ENCODE results near the gene ADARB2.
"Not testable (repeated sequence)": the region's sequence is repeated elsewhere in the genome, so short reads cannot be mapped to it uniquely, and the experiment has no call there.

Gene ADARB2

DNA sequence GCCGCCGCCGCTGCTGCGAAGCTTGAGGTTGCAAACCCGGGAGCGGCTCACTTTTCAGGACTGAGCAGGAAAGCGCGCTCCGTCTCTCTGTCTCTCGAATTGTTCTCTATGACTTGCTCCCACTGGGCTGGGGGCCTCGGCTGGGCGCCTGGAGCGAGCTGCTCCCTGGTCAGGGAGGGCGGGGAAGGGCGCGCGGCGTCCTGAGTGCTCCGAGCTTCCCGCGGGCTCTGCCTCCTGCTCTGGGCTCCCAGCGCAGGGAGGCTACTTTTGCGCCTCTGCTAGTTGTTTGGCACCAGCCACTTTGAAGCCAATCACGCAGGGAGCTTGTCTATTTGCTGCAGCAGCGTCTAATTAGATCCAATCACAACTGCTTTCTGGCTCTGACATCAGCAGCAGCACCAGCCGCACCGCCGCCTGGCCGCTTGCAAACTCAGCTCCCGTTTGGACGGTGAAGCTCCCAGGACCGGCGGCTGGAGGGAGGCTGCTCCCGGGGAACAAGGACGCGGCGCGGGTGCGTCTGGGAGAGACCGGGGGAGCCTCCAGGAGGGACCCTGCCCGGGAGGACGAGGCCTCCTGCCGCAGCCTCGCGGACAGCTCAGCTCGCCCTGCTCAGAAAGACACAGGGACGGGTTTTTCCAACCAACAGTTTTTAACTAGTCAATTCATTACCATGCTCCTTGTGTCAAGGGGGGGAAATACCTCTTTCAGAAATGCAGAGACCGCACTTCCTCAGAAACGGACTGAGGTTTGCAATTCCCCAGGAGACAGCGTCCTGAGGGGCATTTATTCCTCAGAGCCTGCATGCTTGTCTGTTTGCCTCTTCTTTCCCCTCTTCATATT is at the start of gene ADARB2:
ADARB2 (minus strand) TSS at position 304 of the 840 bp plus-strand sequence.
- peak; percentile 68 for DNase-seq

DNA sequence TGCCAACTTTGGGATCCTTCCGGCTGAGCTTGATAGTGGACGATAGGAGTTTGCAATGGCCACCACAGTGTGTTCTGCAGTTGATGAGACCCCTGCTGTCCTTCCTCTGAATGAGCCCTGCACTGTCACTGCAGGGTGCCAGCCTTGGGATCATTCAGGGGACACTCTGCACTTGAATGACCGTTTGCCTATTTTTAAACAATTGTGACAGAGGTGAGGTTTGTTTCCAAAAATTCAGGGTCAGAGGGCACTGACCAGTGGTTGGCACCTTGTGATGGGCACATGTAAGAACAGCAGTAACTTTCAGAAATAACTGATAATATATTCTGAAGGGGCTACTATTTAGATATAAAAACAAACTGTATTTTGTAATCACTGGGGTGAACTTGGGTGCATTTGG is 48.5 kb upstream of the ADARB2 start:
- no peak for DNase-seq

DNA sequence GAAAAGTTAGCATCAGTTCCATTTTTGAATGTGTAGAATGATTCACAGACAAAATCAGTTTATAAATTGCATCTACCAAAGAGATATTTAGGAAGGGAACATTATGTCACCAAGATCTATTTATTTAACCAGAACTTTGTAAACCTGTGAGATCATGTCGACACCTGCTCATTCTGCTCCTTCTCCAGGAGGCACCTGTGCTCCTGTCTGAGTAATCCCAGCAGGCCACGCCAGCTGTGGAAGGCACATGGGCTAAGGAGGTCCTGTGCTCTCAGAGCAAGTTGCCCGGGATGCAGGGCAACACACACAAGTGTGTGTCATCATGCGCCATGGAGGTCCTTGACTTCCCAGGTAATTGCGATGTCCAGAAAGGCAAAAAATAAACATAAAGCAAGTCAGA is 45.5 kb upstream of the ADARB2 start:
- no peak for DNase-seq

DNA sequence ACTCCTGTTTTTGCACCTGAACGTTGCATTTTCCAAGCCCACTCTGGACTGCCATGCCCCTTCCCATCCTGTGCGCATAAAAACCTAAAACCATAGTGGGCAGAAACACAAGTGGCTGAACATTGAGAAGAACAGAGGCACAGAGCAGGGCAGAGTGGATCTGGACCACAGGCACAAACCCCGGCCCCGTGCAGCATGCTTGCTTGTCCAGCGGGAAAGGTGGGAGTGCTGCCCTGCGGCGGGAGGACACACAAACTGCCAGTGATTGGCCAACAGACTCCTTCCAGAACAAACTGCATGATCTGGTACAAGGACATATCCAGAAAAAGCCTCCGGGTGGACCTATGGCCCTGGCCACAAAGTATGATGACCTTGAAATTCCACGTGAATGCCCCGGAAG is 42.5 kb upstream of the ADARB2 start:
- no peak for DNase-seq

DNA sequence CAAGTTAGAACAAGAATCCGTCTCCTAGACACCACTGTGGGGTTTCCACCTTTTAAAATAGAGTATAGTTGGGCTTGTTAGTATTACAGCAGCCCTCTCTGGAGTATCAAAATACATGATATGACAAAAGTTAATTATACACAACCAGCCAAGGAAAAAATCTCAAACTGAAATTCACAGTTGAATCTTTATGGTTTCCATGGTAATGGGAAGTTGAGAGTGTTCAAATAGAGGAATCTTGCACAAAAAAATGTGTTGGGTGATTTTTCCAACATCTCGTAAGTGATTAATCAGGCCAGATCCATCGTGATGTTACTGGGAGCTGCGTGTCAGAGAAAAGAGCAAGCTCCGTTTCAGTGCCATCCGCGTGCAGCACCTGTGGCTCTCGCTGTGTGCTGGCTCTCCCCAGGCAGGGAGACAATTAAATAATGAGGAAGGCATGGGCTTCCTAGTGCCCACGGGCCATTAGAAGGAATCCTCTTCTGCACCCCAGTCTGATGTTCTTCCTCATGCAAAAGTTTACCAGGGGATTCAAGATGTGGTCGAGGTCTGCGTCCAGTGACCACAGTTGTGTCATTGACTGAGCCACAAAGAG is 41.1 kb upstream of the ADARB2 start:
- no peak for DNase-seq

DNA sequence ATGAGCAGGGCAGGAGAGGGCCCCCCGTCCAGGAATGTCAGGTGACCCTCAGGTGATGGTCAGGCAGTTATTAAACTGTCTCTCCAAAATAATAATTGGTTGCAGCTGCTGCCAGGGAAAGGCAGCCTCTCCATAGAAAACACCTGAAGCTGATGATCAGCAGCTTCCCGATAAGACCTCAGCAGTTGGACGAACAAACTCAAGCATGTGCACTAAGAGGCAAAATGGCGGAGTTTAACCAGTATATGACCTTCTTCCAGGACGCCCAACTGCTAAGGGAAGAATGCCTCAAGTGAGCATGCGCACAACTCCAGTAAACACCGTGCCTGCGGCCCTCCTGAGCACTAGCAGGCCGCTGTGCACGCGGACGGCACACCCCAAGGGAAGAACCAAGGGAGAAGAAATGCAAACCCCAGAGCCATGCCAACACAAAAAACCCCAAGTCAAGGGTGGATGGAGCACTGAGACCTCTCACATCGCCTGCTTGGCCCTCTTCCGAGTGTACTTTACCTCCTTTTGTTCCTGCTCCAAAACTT is 38.9 kb upstream of the ADARB2 start:
- DNase-seq, result no peak

DNA sequence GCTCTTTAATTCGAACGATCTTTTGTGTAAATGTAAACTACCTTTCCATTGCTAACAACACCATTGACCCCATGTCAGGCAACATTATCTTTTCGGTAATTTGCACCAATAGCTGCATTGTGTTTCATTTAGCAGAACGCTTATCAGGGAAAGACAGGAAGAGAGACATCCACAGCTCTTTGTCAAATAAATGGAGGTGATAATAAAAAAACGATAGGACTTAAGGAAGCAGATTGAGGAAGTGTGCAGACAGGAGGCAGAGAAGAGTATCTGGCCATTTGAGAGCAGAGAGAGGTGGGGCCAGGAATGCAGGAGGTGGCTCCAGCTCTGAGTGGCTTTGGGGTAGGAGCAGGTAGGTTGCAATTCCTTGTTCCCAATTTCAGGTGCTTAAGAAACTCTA is 37.5 kb upstream of the ADARB2 start:
- no peak for DNase-seq

DNA sequence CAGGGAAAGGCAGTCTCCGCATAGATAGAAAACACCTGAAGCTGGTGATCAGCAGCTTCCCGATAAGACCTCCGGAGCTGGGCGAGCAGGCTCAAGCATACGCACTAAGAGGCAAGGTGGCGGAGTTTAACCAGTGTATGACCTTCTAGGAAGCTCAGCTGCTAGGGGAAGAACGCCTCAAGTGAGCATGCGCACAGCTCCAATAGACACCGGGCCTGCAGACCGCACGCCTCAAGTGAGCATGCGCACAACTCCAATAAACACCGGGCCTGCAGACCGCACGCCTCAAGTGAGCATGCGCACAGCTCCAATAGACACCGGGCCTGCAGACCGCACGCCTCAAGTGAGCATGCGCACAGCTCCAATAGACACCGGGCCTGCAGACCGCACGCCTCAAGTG is 35.9 kb upstream of the ADARB2 start:
- DNase-seq, result not testable (repeated sequence)

DNA sequence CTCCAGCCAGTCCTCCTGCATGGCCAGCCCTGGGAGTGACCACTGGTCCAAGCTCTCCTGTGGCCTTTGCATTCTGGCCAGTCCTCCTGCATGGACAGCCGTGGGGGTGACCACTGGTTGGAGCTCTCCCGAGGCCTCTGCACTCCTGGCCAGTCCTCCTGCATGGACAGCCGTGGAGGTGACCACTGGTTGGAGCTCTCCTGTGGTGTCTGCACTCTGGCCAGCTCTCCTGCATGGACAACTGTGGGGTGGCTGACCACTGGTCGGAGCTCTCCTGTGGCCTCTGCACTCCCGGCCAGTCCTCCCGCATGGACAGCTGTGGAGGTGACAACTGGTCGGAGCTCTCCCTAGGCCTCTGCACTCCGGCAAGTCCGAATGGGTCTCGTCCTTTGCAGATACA is 28.7 kb upstream of the ADARB2 start:
- DNase-seq, result no peak

DNA sequence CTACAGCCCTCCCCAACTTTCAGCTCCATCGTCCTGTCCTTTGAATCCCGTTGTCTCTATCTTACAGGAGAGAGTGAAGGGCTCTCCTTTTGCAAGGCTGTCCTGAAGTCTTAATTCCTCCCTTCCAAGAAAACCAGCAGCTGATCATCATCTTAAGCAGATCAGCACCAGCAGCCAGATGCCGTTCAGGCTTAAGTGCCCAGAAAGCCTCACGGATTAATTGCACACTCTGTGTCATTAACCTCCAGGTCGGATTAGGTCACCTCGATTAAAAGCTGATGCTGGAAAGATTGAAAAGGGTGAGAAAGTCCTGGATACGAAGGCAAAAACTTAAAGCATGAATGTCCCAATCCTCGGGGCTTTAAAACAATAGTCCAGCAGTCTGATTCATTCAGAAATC is 24.8 kb upstream of the ADARB2 start:
- no peak for DNase-seq

DNA sequence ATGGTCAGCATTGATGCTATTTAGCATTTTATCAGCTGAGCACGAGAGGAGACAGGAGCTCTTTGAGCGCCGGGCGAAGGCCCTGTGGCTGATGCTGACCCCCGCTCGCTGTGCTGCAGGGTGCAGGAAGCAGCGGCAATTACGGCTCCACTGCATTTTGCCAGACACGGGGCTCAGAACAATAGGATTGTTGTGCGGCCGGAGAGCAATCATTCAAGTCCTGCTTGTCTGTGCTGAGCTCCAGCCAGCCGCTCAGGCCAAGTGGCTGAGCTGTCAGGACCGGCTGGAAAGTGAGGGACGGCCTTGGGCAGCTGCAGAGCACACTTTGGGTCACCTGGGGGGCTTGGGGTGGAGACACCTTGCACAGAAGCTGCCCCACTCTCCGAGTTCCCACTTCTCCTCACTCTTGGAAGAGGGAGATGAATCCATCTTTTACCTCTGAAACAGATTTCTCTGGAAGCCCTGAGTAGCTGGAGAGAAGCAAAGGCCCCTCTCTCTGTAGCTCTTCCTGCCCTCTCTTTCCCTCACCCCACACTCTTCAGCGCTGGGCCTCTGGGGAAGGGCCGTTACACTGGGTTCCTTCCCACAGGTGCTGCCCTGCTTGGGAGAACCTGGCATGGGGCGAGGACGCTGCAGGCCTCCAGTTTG is 17.3 kb upstream of the ADARB2 start:
- no peak for DNase-seq

DNA sequence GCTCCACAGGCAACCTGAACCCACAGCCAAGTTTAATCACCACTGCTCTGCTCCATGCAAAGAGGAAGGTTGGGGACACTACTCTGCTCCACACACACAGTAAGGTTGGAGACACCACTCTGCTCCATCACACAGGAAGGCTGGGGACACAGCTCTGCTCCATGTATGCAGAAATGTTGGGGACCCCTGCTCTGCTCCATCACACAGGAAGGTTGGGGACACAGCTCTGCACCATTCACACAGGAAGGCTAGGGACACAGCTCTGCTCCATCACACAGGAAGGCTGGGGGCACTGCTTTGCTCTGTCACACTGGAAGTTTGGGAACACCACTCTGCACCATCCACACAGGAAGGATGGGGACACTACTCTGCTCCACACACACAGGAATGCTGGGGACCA is 14.8 kb upstream of the ADARB2 start:
- no peak for DNase-seq

DNA sequence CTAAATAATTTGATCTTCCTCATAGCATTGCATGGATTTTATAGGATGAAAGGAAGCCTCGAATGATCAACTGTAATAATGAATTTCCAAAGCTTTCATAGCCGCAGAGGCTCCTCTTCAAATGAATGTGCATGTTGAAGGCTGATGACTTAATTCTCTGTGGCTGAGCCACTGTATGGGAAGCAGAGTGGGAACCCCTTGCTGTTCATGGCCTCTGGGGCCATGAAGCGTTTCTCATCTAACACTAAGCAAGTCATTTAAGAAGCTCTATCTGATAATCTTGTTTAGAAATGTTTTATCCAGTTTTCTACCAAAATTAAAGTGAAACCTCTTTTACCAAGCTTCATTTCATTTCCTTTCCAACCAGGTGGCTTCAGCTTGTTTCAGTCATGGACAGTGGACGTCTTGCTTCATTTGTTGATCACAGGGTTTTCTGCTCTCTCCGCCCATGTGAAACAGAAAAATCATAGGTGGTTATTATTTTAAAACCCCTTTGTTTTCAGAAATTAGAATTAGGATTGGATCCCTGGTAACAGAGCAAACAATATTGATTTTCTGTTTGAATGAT is 10.3 kb upstream of the ADARB2 start:
- no peak for DNase-seq

DNA sequence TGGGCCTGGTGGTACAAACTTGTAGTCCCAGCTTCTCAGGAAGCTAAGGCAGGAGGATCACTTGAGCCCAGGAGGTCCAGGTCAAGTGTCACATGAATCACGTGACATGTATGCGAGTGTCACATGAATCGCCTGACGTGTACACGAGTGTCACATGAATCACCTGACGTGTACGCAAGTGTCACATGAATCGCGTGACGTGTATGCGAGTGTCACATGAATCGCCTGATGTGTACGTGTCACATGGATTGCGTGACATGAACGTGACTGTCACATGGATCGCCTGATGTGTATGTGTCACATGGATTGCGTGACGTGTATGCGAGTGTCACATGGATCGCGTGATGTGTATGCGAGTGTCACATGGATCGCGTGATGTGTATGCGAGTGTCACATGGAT is 9.5 kb upstream of the ADARB2 start:
- no peak for DNase-seq

DNA sequence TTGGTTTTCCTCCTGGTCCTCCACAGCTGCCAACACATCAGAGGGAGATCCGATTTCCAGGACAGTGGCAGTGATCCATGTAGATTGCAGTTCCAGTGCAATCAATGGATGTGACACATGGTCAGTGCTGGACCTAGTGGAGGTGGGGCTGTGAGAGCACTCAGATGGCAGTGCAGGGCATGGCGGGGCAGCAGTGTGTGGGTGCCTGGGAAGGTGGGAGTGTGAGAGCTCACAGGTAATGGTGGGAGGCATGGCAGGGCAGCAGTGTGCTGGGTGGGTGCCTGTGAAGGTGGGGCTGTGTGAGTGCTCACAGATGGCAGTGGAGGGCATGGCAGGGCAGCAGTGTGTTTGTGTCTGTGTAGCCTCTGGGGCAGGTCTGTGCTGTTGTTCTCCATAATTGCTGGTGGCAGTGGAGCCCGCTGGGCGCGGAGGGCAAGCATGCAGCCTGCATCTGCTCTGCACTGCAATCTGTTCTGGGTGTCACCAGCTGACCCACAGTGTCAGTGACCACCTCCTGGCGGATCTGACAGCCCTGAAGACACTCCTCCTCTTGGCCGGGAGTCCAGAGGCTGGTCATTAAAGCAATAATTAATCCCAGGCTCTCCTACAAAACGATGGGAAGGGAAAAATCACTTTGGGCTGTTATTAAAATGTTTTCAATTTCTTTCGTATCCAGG is 8.6 kb upstream of the ADARB2 start:
- no peak for DNase-seq

DNA sequence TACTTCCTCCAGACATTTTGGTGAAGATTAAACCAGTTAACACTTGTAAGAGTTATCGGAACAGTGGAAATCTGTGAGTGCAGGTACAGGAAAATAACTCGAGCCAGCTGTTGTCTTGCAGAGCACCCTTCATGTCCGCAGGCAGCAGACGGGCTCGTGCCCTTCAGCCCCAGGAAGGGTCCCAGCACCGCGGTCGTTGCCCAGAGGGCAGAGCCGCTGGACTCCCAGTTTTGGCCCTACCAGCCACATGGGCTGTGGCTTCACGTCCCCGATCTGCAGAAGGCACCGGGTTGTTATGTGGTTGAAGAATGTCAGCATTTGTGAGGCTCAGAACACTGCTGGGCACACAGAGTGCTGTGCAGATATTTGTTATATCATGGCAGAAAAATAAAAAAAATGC is 7.2 kb upstream of the ADARB2 start:
- DNase-seq, result no peak

DNA sequence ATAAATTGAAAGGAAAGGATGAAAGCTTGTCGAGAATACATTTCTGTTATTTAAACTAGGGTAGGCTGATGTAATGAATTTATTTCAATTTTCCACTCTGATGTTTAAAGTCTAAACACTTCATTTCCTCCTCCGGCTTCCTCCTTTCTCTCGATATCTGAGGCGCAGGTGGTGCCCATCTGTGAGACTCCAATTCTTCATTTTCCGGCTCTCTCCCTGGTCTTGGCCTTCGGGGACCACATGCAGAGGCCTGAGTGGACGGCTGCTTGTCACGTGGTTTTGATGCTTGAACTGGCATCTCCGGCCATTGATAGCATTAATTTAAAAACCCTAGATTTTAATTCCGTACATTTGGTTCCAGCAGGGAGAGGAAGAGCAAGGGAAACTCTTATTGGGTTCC is 5.8 kb upstream of the ADARB2 start:
- DNase-seq, result no peak

DNA sequence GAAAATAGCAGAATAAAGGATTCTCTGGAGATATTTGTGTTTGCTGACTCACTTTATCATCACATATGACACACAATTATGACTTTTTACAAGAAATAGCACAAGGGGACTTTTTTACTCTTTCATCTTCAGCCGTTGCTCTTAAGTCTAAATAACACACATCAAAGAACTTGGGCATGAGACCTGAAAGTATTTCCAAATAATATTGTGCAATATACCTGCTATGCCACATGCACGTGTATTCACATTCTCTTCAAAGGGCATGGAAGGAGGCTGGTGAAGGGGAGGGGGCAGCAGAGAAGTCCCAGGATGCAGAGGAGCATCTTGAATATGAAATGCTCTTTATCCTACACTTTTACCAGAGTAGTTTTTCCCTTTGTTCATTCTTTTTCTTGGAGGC is 4.1 kb upstream of the ADARB2 start:
- no peak for DNase-seq

DNA sequence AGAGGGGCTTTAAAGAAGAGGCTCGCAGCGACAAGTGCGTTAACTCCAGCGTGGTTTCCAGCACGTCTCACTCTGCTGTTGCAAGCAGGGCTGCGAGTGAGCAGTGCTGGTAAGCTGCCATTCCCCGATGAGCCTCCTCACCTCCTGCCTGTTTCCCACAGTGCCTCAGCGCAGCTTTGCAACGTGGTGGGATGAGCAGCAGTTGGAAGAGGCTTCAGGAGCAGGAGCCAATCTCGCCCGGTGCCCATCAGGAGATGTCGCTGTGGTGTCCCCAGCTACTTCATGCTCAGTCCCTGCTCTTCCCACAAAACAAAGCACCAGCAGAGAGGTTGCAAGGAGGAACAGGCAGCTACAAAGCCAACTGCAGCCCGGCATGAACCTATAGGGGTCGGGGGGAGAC is 2.4 kb upstream of the ADARB2 start:
- no peak for DNase-seq

DNA sequence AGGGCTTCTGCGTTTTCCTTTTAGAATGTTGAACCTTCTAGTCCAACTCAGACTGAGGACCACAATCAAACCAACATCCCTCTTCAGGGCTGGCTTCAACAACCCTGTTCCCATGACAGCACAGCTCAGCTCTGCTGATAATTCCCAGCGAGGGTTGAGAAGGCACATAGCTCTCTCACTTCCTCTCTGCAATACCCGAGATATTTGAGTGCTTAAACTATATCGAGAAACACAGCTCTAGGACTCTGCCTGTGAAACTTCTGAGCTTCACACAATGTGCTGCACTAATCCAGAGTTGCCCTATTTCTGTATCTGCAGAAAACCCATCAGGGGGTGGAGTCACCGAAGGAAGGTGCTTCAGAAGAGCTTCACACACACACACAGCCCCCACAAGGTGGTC is 1.6 kb upstream of the ADARB2 start:
- DNase-seq, result no peak

DNA sequence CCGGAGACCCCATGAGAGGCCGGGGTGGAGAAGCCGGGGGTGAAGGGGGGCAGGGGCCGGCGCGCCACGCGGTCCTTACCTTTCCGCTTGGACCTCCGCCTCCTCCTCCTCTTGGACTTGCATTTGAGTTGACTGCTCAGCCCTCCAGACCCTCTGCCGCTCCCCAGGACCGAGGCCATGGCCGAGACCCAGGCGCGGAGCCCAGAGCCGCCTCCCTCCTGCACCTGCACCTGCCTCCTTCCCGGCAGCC is 428 bp downstream of the ADARB2 start:
- no peak for DNase-seq

DNA sequence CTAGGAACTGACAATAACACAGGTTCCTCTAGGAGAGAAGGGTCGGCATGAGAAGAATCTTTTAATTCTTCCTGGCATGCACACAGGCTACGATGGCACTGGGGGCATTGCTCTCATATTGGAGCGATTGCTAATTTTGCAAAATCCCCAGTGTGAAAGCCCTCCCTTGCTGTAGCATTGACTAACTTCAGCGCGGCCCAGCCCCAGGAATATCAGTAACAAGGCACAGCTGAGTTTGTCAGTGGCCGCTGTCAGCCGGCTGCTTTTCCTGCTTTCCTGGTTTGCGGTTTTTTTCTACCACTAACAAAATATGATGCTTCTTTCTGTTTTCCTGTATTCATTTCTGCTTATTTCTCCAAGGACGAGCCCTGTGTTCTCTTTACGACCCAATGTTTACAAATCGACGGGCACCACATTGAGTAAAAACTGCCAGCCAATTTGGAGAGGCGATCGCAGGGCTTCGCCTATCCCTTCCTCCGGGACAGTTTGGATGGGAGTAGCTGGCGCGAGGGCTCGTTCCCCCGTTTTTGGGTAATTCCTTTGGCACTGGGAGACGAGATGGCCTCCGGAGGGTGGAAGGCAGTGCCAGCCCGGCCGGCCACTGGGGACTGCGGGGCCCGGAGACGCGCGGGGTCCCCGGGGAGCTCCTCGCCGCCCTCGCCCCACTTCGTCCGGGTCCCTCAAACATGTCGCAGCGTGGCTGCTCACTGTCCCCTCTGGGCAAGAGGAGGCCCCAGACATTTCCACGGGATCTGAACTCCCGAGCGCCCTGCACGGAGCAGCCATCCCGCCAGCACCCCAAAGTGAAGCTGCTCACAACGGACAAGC is 967 bp downstream of the ADARB2 start:
- no peak for DNase-seq

DNA sequence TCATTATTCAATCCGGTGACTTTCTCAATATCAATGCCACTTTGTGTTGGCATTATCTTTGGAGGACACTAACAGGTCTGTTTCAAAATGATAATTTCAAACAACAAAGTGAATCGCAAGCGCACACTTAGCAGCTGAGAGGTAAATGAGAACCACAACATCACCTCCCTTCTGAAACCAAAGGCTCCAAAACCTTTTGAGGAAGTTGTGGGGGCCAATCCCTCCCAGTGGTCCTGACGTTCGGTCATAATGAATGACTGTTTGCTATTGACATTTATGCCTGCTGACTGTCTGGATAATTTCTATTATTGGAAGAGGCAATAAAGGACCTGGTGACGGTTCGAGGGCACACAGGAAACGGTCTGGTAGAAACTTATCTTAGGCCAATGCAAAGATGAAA is 1.8 kb downstream of the ADARB2 start:
- no peak for DNase-seq
